ENCODE results near the gene IDUA. TPM values are rescaled to one million over a fixed set of nuclear protein-coding genes. Genes with fewer than 3 reads are reported as not detected.
"Not testable (repeated sequence)": the region's sequence is repeated elsewhere in the genome, so short reads cannot be mapped to it uniquely, and the experiment has no call there.

Gene IDUA
- total and polyA plus RNA-seq, 2 experiments from 2014 or later: 26.4 to 30.7 TPM

- Histone ChIP-seq H4K20me1 (ENCODE audit: insufficient read depth) (no peaks in the 10 kb centered on the region), H3K9me3 (ENCODE audit: low read depth) (no peaks in the 10 kb centered on the region), H3K4me1 (ENCODE audit: insufficient read depth) (peaks cover 18% of the 10 kb centered on the region), H3K9me2 (ENCODE audit: insufficient read depth) (no peaks in the 10 kb centered on the region), H3K36me3 (ENCODE audit: low read depth) (no peaks in the 10 kb centered on the region), H3K9ac (no peak overlapping the region), H2AFZ (no peak overlapping the region), H3K4me3 (no peak overlapping the region), H3K79me2 (ENCODE audit: insufficient read depth) (no peaks in the 10 kb centered on the region), H3K27me3 (replicated peaks; ENCODE audit: insufficient read depth) (no peaks in the 10 kb centered on the region), H3K27ac (no peak overlapping the region), H3K4me2 (ENCODE audit: unreplicated experiment) (no peak overlapping the region), H3F3A (ENCODE audit: insufficient read depth) (peaks cover 6% of the 10 kb centered on the region; the same call in 1 of the 2 replicates)
- in situ Hi-C loops (cut with MboI): no loop called here
- TF ChIP-seq EZH2phosphoT487 (IDR thresholded peaks at IDR 0.05; ENCODE audit: insufficient read depth, low read depth): no peak
- TF ChIP-seq EZH2 (IDR thresholded peaks at IDR 0.05; ENCODE audit: insufficient read depth, poor library complexity, severe bottlenecking): no peak
- no peak for DNase-seq
- WGBS, 2 experiments (ENCODE audit: low coverage in 1 of 2, low lambda C conversion rate in 2 of 2, missing lambda C conversion rate in 2 of 2): 86 to 89% methylated on average over 32 to 40 of the region's 40 CpGs
Measured at GRCh38 chr4:1050486-1051213, 63.8 kb downstream of the IDUA start.

- H3K4me1 ChIP-seq (ENCODE audit: insufficient read depth): peaks cover 18% of the 10 kb centered on the region
- no peak overlapping the region for H2AFZ ChIP-seq
- TF ChIP-seq EZH2 (IDR thresholded peaks at IDR 0.05; ENCODE audit: insufficient read depth, poor library complexity, severe bottlenecking): no peak
- no peak for TF ChIP-seq EZH2phosphoT487 (IDR thresholded peaks at IDR 0.05; ENCODE audit: insufficient read depth, low read depth)
- DNase-seq: no peak
- no peak overlapping the region for H3K4me2 ChIP-seq (ENCODE audit: unreplicated experiment)
- no peaks in the 10 kb centered on the region for H4K20me1 ChIP-seq (ENCODE audit: insufficient read depth)
- H3K79me2 ChIP-seq (ENCODE audit: insufficient read depth): no peaks in the 10 kb centered on the region
- H3K27ac ChIP-seq: no peak overlapping the region
- WGBS, 2 experiments (ENCODE audit: low coverage in 1 of 2, low lambda C conversion rate in 2 of 2, missing lambda C conversion rate in 2 of 2): 40 to 46% methylated on average over 9 of the region's 9 CpGs
- no peak overlapping the region for H3K9ac ChIP-seq
- H3K9me2 ChIP-seq (ENCODE audit: insufficient read depth): no peaks in the 10 kb centered on the region
- H3K36me3 ChIP-seq (ENCODE audit: low read depth): no peaks in the 10 kb centered on the region
- H3F3A ChIP-seq (ENCODE audit: insufficient read depth): peaks cover 6% of the 10 kb centered on the region; the same call in 1 of the 2 replicates
- H3K27me3 ChIP-seq (replicated peaks; ENCODE audit: insufficient read depth): no peaks in the 10 kb centered on the region
- no peaks in the 10 kb centered on the region for H3K9me3 ChIP-seq (ENCODE audit: low read depth)
- in situ Hi-C loops (cut with MboI): no loop called here
- H3K4me3 ChIP-seq: no peak overlapping the region
Measured at GRCh38 chr4:1051472-1051871, 64.6 kb downstream of the IDUA start.

- TF ChIP-seq EZH2 (IDR thresholded peaks at IDR 0.05; ENCODE audit: insufficient read depth, poor library complexity, severe bottlenecking) (no peak), EZH2phosphoT487 (IDR thresholded peaks at IDR 0.05; ENCODE audit: insufficient read depth, low read depth) (no peak)
- Histone ChIP-seq H3K27ac (no peak overlapping the region), H3K4me1 (ENCODE audit: insufficient read depth) (peaks cover 14% of the 10 kb centered on the region), H4K20me1 (ENCODE audit: insufficient read depth) (no peaks in the 10 kb centered on the region), H3K9ac (peak overlapping the region; percentile 32; the same call in 1 of the 2 replicates), H3K27me3 (replicated peaks; ENCODE audit: insufficient read depth) (no peaks in the 10 kb centered on the region), H3K9me2 (ENCODE audit: insufficient read depth) (no peaks in the 10 kb centered on the region), H2AFZ (no peak overlapping the region), H3K4me3 (no peak overlapping the region), H3F3A (ENCODE audit: insufficient read depth) (peaks cover 6% of the 10 kb centered on the region; the same call in 1 of the 2 replicates), H3K36me3 (ENCODE audit: low read depth) (no peaks in the 10 kb centered on the region), H3K9me3 (ENCODE audit: low read depth) (no peaks in the 10 kb centered on the region), H3K79me2 (ENCODE audit: insufficient read depth) (no peaks in the 10 kb centered on the region), H3K4me2 (ENCODE audit: unreplicated experiment) (peak overlapping the region; percentile 50)
- in situ Hi-C loops (cut with MboI): no loop called here
- WGBS, 2 experiments (ENCODE audit: low coverage in 1 of 2, low lambda C conversion rate in 2 of 2, missing lambda C conversion rate in 2 of 2): 22 to 24% methylated on average over 15 of the region's 15 CpGs
- DNase-seq: peak; percentile 58
Measured at GRCh38 chr4:1052231-1052671, 65.4 kb downstream of the IDUA start.

GRCh38 chr4:1053080-1053661 lies 66.3 kb downstream of the IDUA start:
- Histone ChIP-seq H2AFZ (no peak overlapping the region), H3K9me2 (ENCODE audit: insufficient read depth) (no peaks in the 10 kb centered on the region), H3K4me1 (ENCODE audit: insufficient read depth) (peaks cover 14% of the 10 kb centered on the region), H3K4me3 (peak overlapping the region; percentile 30), H4K20me1 (ENCODE audit: insufficient read depth) (no peaks in the 10 kb centered on the region), H3K4me2 (ENCODE audit: unreplicated experiment) (peak overlapping the region; percentile 50), H3K36me3 (ENCODE audit: low read depth) (no peaks in the 10 kb centered on the region), H3K9me3 (ENCODE audit: low read depth) (no peaks in the 10 kb centered on the region), H3K9ac (peak overlapping the region; percentile 52), H3K79me2 (ENCODE audit: insufficient read depth) (no peaks in the 10 kb centered on the region), H3K27ac (peak overlapping the region; percentile 24; the same call in 1 of the 2 replicates), H3K27me3 (replicated peaks; ENCODE audit: insufficient read depth) (no peaks in the 10 kb centered on the region), H3F3A (ENCODE audit: insufficient read depth) (peaks cover 6% of the 10 kb centered on the region; the same call in 1 of the 2 replicates)
- peak; percentile 90 for DNase-seq
- 1 to 2% methylated on average over 24 of the region's 24 CpGs for WGBS, 2 experiments (ENCODE audit: low coverage in 1 of 2, low lambda C conversion rate in 2 of 2, missing lambda C conversion rate in 2 of 2)
- TF ChIP-seq EZH2phosphoT487 (IDR thresholded peaks at IDR 0.05; ENCODE audit: insufficient read depth, low read depth) (0 out of 2 replicates have a peak, but pooled peaks have one; percentile 22), EZH2 (IDR thresholded peaks at IDR 0.05; ENCODE audit: insufficient read depth, poor library complexity, severe bottlenecking) (no peak)
- in situ Hi-C loops (cut with MboI): no loop called here

GRCh38 chr4:1053891-1054290 lies 67.0 kb downstream of the IDUA start:
- H3K27ac ChIP-seq; in situ Hi-C loops (cut with MboI); DNase-seq; H3K36me3 ChIP-seq (ENCODE audit: low read depth); H3K9me3 ChIP-seq (ENCODE audit: low read depth); H3F3A ChIP-seq (ENCODE audit: insufficient read depth); H3K4me3 ChIP-seq; H3K27me3 ChIP-seq (replicated peaks; ENCODE audit: insufficient read depth); H3K9ac ChIP-seq; H3K4me2 ChIP-seq (ENCODE audit: unreplicated experiment); H4K20me1 ChIP-seq (ENCODE audit: insufficient read depth); H3K9me2 ChIP-seq (ENCODE audit: insufficient read depth); H2AFZ ChIP-seq; H3K79me2 ChIP-seq (ENCODE audit: insufficient read depth): not testable (repeated sequence)
- 13 to 40% methylated on average over 5 to 7 of the region's 7 CpGs for WGBS, 2 experiments (ENCODE audit: low coverage in 1 of 2, low lambda C conversion rate in 2 of 2, missing lambda C conversion rate in 2 of 2)
- H3K4me1 ChIP-seq (ENCODE audit: insufficient read depth): peaks cover 14% of the 10 kb centered on the region
